Right lung (tissue), 5 donors: Measurements from ENCODE around the gene SLC39A3. TPM values are rescaled to one million over a fixed set of nuclear protein-coding genes. Genes with fewer than 3 reads are reported as not detected.

Experiments
- polyA plus RNA-seq, 5 donors: library from polyadenylated mRNA; unstranded; fragments of 120-200 nt; gene quantifications; one replicate each; pipeline versions ENCODE4 v1.2.1 to v1.2.3, GENCODE V29; 2013; ENCODE audit warnings: inconsistent platforms in 1 of 5, low replicate concordance in 1 of 5; ENCODE audit not compliant: insufficient read length in 5 of 5, insufficient read depth in 1 of 5

Gene SLC39A3
- polyA plus RNA-seq, 5 donors, result 19.6 to 28.9 (median 21.5) TPM

Other genes with a start within 250 kb of the SLC39A3 start
- gene GNG7, start 37.3 kb downstream of the SLC39A3 start, polyA plus RNA-seq, result 1 to 10 TPM; 4.5 to 7.1 (median 5.8) TPM
- gene DIRAS1, start 18.6 kb downstream of the SLC39A3 start, polyA plus RNA-seq, result 1 to 10 TPM; 1.1 to 2.1 (median 1.3) TPM
- gene SGTA, start 43.3 kb upstream of the SLC39A3 start, polyA plus RNA-seq, result 10 to 100 TPM; 38.2 to 65.9 (median 46.2) TPM
- gene THOP1, start 45.5 kb upstream of the SLC39A3 start, polyA plus RNA-seq, result 10 to 100 TPM; 34.5 to 58.3 (median 38.7) TPM
- gene ZNF554, start 79.9 kb upstream of the SLC39A3 start, polyA plus RNA-seq, result 1 to 10 TPM; 6.8 to 9.1 (median 8.6) TPM
- gene ZNF555, start 101.5 kb upstream of the SLC39A3 start, polyA plus RNA-seq, result 10 to 100 TPM in 2 of 5 donors, 1 to 10 TPM in 3; 8.1 to 12.9 (median 9.4) TPM
- gene ZNF556, start 127.3 kb upstream of the SLC39A3 start, polyA plus RNA-seq, result 1 to 10 TPM in 1 of 5 donors, under 1 TPM in 3, not detected in 1; 0.09 to 1.2 (median 0.21) TPM
- gene ZNF57, start 160.9 kb upstream of the SLC39A3 start, polyA plus RNA-seq, result 1 to 10 TPM; 6.1 to 7.9 (median 7.1) TPM
- 10 to 100 TPM in 1 of 5 donors, 1 to 10 TPM in 4; 7.7 to 11.1 (median 8.8) TPM for gene ZNF77, start 205.0 kb upstream of the SLC39A3 start, polyA plus RNA-seq
- 10 to 100 TPM in 3 of 5 donors, 1 to 10 TPM in 2; 8.2 to 13.6 (median 11.8) TPM for gene TLE6, start 237.5 kb upstream of the SLC39A3 start, polyA plus RNA-seq